GM18508 (cell line): ENCODE measurements around the gene TRAFD1.

Experiments used
- ATAC-seq: cut with Tn5 transposase; IDR thresholded peaks from one replicate; pipeline ENCODE4 v1.9.1; 2021; ENCODE audit warnings: moderate number of reproducible peaks; ENCODE audit not compliant: insufficient read depth, unreplicated experiment

The TRAFD1 gene

GRCh38 chr12:112172556-112173324 is 47.4 kb downstream of the TRAFD1 start:
- ATAC-seq = no peak

GRCh38 chr12:112175361-112176155 is 50.2 kb downstream of the TRAFD1 start:
- no peak for ATAC-seq

GRCh38 chr12:112176321-112177010 is 51.1 kb downstream of the TRAFD1 start:
- no peak for ATAC-seq

GRCh38 chr12:112178796-112179195 is 53.4 kb downstream of the TRAFD1 start:
- ATAC-seq = no peak

- ATAC-seq = no peak
These were observed 54.0 kb downstream of the TRAFD1 start for GRCh38 chr12:112179341-112179740.

- ATAC-seq = no peak
These were observed 54.6 kb downstream of the TRAFD1 start for GRCh38 chr12:112179916-112180315.

- no peak for ATAC-seq
These were observed 55.1 kb downstream of the TRAFD1 start for GRCh38 chr12:112180422-112180821.

GRCh38 chr12:112182499-112182898 is 57.1 kb downstream of the TRAFD1 start:
- no peak for ATAC-seq

GRCh38 chr12:112183141-112184021 is 58.0 kb downstream of the TRAFD1 start:
- ATAC-seq = no peak

- ATAC-seq = no peak
These were observed 58.9 kb downstream of the TRAFD1 start for GRCh38 chr12:112184056-112184887.

- ATAC-seq = no peak
These were observed 59.9 kb downstream of the TRAFD1 start for GRCh38 chr12:112185093-112185923.

GRCh38 chr12:112188130-112188830 is 62.9 kb downstream of the TRAFD1 start:
- no peak for ATAC-seq

- no peak for ATAC-seq
These were observed 65.1 kb downstream of the TRAFD1 start for GRCh38 chr12:112190231-112191025.

- ATAC-seq = no peak
These were observed 65.8 kb downstream of the TRAFD1 start for GRCh38 chr12:112191201-112191600.

GRCh38 chr12:112191840-112192321 is 66.5 kb downstream of the TRAFD1 start:
- ATAC-seq = no peak

- ATAC-seq = no peak
These were observed 67.1 kb downstream of the TRAFD1 start for GRCh38 chr12:112192475-112192874.
